Fibroblast of lung (primary cell): ENCODE measurements around the gene ZMAT5.

Experiments
- CTCF ChIP-seq, 2 donors: IDR thresholded peaks in 1 of 2; conservative IDR thresholded peaks in 1 of 2; 1 replicate in 1 of 2; 2 replicates in 1 of 2; pipeline ENCODE4 v1.5.1; 2011 to 2012; ENCODE audit warnings: low read length in 2 of 2, control low read depth in 1 of 2, inconsistent platforms in 1 of 2, low read depth in 1 of 2, mild to moderate bottlenecking in 1 of 2
- EZH2 ChIP-seq: IDR thresholded peaks from 2 replicates; pipeline ENCODE4 v1.5.1; 2012; ENCODE audit warnings: low read length, control low read depth, mild to moderate bottlenecking; ENCODE audit errors: missing control alignments

- TF ChIP-seq CTCF (conservative IDR thresholded peaks at IDR 0.05 in 1 of 2, IDR thresholded peaks at IDR 0.05 in 1 of 2; ENCODE audit: low read depth in 1 of 2, low read length in 2 of 2) (peak in 1 of 2 donors; percentile 3), EZH2 (no peak)
These were observed 62.1 kb downstream of the ZMAT5 start for GRCh38 chr22:29704528-29705285.
